GM12891 (cell line): ENCODE measurements around the gene JADE1.

Experiments used
- PAX5 ChIP-seq: IDR thresholded peaks from 2 replicates; pipeline ENCODE4 v1.6.1; 2011; ENCODE audit warnings: low read length, moderate library complexity, mild to moderate bottlenecking; ENCODE audit not compliant: insufficient read depth, severe bottlenecking
- POLR2A ChIP-seq: IDR thresholded peaks from 2 replicates; pipeline ENCODE4 v1.6.1; 2011; ENCODE audit warnings: low read depth, low read length, control low read depth
- POLR2AphosphoS5 ChIP-seq: IDR thresholded peaks from 2 replicates; pipeline ENCODE4 v1.6.1; 2011; ENCODE audit warnings: low read depth, low read length, control low read depth
- TAF1 ChIP-seq: IDR thresholded peaks from 2 replicates; pipeline ENCODE4 v1.6.1; 2011; ENCODE audit warnings: low read depth, low read length, control low read depth

- TF ChIP-seq POLR2AphosphoS5 (no peak), POLR2A (no peak), TAF1 (no peak), PAX5 (no peak)
These were observed 106.0 kb downstream of the JADE1 start for GRCh38 chr4:128915544-128915943.
